Raji (cell line): ENCODE measurements around the gene PSMD3.

Experiments used
- POLR2A ChIP-seq: IDR thresholded peaks from 2 replicates; pipeline ENCODE4 v1.6.1; 2011; ENCODE audit warnings: low read depth, low read length, control low read depth; ENCODE audit not compliant: insufficient read depth

PSMD3 gene

GRCh38 chr17:40041196-40041595 lies 60.6 kb downstream of the PSMD3 start:
- TF ChIP-seq POLR2A = no peak
